Esophagus muscularis mucosa (tissue), 4 donors: Measurements from ENCODE around the gene ITGB1.

Experiments used
- CTCF ChIP-seq, 3 experiments: fragments of 200-600 bp in 2 of 3; fragments of 450-650 bp in 1 of 3; sonication (generic) in 2 of 3; IDR thresholded peaks; one replicate each; pipeline ENCODE4 v1.5.1; 2017 to 2019; ENCODE audit warnings: antibody characterized with exemption in 3 of 3, mild to moderate bottlenecking in 2 of 3, moderate library complexity in 1 of 3
- EP300 ChIP-seq: sonication (generic); formaldehyde crosslinking; IDR thresholded peaks from one replicate; pipeline ENCODE4 v1.6.1; 2017; ENCODE audit warnings: antibody characterized with exemption
- POLR2A ChIP-seq: fragments of 450-650 bp; IDR thresholded peaks from one replicate; pipeline ENCODE4 v1.6.1; 2017; ENCODE audit warnings: antibody characterized with exemption, moderate library complexity, mild to moderate bottlenecking, low read depth
- POLR2AphosphoS5 ChIP-seq, 2 donors: sonication (generic); formaldehyde crosslinking; IDR thresholded peaks; one replicate each; pipeline ENCODE4 v1.6.1; 2017; ENCODE audit warnings: antibody characterized with exemption in 2 of 2

- TF ChIP-seq CTCF (IDR thresholded peaks at IDR 0.05) (no peak), POLR2A (no peak), EP300 (no peak), POLR2AphosphoS5 (IDR thresholded peaks at IDR 0.05) (peak in 1 of 2 donors; percentile 40)
Measured at GRCh38 chr10:33006342-33006887, 48.4 kb upstream of the ITGB1 start.
